GM12878 (cell line): ENCODE measurements around the gene CTNNBL1.

ENCODE experiments used
- BRCA1 ChIP-seq: IDR thresholded peaks from 2 replicates; pipeline ENCODE4 v1.6.1; 2011; ENCODE audit warnings: low read depth, low read length, improper control_type of control experiment
- ESRRA ChIP-seq: IDR thresholded peaks from 2 replicates; pipeline ENCODE4 v1.6.1; 2012; ENCODE audit warnings: mild to moderate bottlenecking, low read length, improper control_type of control experiment
- TF ChIP-seq, protein P1 (sequence below), 3 experiments: IDR thresholded peaks in 2 of 3; conservative IDR thresholded peaks in 1 of 3; 2 replicates each; pipeline ENCODE4 v1.5.1; 2011; ENCODE audit warnings: low read depth in 3 of 3, low read length in 3 of 3, mild to moderate bottlenecking in 3 of 3, control low read depth in 2 of 3, moderate library complexity in 2 of 3, inconsistent platforms in 1 of 3, mixed read lengths in 1 of 3; ENCODE audit not compliant: control insufficient read depth in 2 of 3, insufficient read depth in 1 of 3; ENCODE audit errors: extremely low read depth in 1 of 3

DNA sequence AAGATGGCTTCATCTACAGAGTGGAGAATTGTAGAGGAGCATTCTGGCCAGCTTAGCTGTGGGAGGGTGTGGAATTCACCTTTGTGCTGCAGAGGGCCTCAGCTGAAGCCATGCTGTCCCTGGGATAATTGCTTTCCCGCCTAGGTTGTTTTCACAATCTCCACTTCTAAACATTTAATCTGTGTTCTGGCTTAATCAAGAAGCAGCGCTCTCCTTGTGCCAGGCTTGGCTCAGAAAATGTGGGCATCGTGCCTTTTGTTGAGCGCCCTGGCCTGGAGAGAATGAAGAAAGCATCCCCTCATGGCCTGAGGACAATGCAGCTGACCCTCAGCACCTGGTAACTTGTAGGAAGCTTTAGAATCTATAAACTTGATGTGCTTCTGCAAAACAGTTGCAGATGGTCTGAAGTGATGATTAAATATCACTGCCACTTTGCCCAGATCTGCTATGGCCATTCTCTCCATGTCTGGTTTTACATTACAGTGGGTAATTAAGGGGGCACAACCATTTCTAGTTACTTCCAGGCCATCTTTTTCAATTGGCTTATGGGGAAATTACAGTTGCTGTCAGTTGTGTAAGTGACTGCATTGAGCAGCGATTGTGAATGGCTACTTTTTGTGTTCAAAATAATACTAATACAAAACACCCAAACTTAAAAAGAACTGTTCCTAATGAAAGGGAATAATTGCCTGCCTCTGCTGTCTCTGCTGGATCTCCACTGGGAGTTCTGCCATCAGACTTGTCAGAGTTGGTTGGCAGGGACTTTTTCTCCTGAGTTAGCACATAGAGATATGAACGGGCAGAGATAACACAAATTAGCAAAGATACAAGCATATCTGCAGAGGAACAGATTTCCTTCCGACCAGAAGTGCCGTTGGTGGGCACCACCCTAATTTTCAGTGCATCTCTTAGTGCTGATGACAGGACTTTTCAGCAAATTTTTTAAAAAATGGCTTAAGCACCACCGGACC is 18.4 kb downstream of the CTNNBL1 start:
- no peak for TF ChIP-seq BRCA1
- TF ChIP-seq, protein P1, sequence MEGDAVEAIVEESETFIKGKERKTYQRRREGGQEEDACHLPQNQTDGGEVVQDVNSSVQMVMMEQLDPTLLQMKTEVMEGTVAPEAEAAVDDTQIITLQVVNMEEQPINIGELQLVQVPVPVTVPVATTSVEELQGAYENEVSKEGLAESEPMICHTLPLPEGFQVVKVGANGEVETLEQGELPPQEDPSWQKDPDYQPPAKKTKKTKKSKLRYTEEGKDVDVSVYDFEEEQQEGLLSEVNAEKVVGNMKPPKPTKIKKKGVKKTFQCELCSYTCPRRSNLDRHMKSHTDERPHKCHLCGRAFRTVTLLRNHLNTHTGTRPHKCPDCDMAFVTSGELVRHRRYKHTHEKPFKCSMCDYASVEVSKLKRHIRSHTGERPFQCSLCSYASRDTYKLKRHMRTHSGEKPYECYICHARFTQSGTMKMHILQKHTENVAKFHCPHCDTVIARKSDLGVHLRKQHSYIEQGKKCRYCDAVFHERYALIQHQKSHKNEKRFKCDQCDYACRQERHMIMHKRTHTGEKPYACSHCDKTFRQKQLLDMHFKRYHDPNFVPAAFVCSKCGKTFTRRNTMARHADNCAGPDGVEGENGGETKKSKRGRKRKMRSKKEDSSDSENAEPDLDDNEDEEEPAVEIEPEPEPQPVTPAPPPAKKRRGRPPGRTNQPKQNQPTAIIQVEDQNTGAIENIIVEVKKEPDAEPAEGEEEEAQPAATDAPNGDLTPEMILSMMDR (IDR thresholded peaks at IDR 0.05 in 2 of 3, conservative IDR thresholded peaks at IDR 0.05 in 1 of 3; ENCODE audit: control insufficient read depth in 2 of 3, extremely low read depth in 1 of 3, insufficient read depth in 1 of 3, low read depth in 3 of 3, low read length in 3 of 3) = no peak
- TF ChIP-seq ESRRA = no peak
